Renal cortex interstitium (tissue), 11 donors: ENCODE data around the gene PLCG2. TPM values are rescaled to one million over a fixed set of nuclear protein-coding genes. Genes with fewer than 3 reads are reported as not detected.
"Not testable (repeated sequence)": the region's sequence is repeated elsewhere in the genome, so short reads cannot be mapped to it uniquely, and the experiment has no call there.

Experiments used
- DNase-seq, 11 donors: peaks; one replicate each; pipeline ENCODE4 v3.0.0-alpha.2; 2013; ENCODE audit warnings: low read depth in 9 of 11, low spot score in 4 of 11; ENCODE audit errors: extremely low read depth in 1 of 11
- polyA plus RNA-seq, 3 donors: library from polyadenylated mRNA; unstranded; fragments of 120-200 nt; gene quantifications; one replicate each; pipeline ENCODE4 v1.2.1, GENCODE V29; 2013; ENCODE audit not compliant: insufficient read length in 3 of 3

PLCG2 gene
- polyA plus RNA-seq, 3 donors = 30.1 to 70.6 (median 33.5) TPM

DNA sequence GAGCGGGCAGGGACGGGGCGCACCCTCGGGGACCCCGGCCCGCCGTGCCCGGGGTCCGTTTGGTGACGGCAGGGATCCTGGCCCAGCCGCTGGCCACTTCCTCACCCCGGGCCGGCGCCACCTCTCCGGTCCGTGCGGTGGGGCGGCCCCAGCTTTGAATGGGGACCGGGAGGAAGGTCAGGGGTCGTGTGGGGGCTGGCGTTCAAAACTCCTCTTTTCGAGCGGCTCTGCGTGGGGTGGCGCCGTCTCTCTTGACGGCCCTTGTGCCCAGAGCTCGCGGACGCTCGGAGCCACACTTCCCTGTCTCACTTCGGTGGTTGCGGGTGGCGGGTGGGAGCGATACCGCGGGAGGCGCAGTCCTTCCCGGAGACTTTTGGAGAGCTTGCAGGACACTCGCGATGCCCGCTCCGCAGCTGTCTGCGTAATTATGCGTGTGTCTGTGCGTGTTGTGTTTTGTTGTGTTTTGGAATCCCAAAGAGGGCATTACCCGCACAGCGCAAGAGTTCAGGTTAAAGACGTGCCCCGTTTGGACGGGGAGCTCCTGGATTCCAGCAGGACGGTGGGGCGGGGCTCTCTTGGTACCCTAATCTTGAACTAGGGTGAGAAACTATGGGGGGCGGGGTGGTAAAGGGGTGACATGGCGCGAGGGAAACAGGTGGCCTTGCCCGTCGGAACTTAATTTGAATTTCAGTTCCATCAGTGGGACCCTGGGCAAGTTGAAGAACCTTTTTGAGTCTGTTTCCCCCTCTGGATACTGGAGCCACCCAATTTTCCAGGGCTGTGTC is 637 bp downstream of the PLCG2 start:
- DNase-seq = no peak

- no peak for DNase-seq
These were observed 1.3 kb downstream of the PLCG2 start for GRCh38 chr16:81780350-81780749.

- no peak for DNase-seq
These were observed 3.1 kb downstream of the PLCG2 start for GRCh38 chr16:81782236-81782635.

GRCh38 chr16:81784072-81784795 is 5.1 kb downstream of the PLCG2 start:
- no peak for DNase-seq

DNA sequence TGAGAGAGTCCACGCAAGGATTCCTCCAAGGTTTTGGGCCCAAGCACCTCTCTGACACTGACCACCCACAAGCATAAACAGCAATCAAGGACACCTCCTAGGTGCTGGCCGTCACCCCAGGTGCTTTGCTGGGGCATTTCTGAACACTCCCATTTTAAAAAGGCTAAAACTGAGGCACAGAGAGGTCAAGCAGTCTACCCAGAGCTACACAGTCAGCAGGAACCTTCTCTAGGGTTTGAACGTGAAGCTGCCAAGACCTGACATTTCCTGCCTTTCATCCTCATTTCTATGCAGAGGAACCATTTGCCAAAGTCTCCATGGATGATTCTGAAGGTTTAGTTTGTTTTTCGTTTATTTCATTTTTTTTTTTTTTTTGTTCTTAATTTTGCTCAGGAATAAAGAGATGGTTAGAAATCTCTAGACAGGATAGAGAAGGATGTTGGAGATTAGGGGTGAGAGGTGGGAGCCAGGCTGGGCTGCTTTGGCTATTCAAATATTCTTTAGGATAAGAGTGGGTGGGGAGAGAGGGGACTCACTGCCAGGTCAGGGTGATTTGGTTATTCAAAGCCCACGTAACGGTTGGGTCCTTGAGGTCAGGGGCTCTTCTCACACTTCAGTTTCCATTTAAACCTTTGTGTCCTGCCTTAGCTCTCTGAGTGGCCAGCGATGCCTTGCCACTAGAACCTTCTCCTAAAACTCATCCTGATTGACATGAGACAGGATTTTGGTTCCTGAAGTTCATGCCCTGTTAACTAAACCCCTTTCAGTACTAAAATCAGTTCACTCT is 6.2 kb downstream of the PLCG2 start:
- DNase-seq = no peak

- no peak for DNase-seq
These were observed 7.2 kb downstream of the PLCG2 start for GRCh38 chr16:81786321-81786720.

- DNase-seq = no peak
These were observed 7.8 kb downstream of the PLCG2 start for GRCh38 chr16:81786868-81787267.

DNA sequence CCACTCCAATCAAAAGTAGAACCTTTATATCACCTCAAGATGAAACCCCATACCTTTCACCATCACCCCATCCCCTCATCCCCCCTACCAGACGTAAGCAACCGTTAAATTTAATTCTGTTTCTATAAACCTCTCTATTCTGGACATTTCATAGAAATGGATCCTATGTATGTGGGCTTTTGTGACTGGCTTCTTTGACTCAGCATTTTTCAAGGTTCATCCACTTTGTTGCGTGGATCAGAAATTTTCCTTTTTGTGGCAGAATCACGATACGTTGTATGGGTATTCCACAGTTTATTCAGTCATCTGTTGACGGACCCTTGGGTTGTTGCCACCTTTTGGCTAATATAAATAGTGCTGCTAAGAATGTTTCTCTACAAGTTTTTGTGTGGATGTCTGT is 8.6 kb downstream of the PLCG2 start:
- no peak for DNase-seq

DNA sequence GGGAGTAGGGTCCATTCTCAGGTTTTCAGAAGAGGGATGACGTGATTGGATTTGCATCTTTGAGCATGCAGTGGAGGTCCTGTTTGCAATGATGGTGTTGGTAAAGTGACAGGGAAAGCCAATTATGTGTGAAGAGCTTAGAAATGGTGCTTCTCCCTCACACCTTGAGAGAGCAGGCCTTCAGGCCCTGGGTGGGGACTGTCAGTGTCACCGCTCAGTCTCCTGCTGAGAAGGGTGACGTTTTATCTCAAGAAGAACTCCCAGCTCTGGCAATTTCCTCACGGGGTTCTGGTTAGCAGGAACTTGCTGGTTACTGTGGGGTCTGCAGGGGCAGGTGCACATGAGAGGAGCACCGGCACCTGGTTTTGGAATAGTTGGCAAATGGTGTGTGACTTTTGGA is 11.2 kb downstream of the PLCG2 start:
- DNase-seq = no peak

- DNase-seq = peak in 9 of 11 donors; percentile 36 to 68 (median 59)
These were observed 11.8 kb downstream of the PLCG2 start for GRCh38 chr16:81790830-81791435.

DNA sequence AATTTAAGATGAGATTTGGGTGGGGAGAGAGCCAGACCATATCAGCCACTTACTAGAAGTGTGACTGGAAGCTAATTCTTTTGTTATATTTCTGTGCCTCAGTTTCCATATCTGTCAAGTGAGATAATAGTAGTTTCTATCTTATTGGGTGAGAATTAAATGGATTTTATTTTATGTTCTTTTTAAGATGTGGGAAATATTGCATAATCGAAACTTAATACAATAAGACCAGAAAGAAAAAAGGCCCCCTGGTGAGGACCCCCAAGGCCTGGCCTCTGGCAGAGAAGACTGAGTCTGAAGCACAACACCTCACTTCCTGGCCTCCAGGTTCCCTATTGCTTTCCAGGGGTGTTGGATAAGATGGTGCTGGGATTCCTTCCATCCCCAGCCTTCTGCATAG is 13.7 kb downstream of the PLCG2 start:
- no peak for DNase-seq

GRCh38 chr16:81795193-81795592 is 16.1 kb downstream of the PLCG2 start:
- DNase-seq = no peak

GRCh38 chr16:81796035-81796434 is 16.9 kb downstream of the PLCG2 start:
- no peak for DNase-seq

DNA sequence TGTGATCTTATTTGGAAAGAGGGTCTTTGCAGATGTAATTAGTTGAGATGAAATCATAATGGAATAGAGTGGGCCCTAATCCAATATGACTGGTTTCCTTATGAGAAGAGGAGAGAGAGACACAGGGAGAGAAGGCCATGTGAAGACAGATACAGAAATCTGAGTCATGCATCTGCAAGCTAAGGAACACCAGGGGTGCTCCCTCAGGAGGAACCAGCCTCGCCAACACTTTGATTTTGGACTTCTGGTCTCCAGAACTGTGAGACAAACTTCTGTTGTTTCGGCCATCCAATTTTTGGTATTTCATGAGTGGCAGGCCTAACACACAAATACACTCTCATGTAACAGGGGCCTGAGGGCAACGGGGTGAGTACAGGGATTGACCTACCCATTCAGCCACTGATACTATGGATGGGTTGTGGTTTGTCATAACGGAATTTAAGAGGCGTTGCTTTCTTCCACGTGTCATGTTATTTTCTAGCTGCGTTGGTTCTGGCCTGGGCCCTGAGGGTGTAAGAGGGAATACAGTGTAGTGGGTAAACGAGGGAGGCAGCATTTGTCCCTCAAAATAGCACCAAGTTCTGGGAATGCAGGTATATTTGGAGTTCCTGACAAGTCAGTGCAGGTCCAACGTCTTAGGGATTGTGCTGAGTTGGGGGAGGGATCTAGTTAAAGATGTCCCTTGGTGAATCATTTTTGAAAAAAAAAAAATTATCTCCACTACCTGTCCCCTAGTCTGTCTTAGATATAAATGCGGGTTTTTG is 17.7 kb downstream of the PLCG2 start:
- DNase-seq = no peak

- DNase-seq = no peak
These were observed 18.4 kb downstream of the PLCG2 start for GRCh38 chr16:81797443-81797842.

DNA sequence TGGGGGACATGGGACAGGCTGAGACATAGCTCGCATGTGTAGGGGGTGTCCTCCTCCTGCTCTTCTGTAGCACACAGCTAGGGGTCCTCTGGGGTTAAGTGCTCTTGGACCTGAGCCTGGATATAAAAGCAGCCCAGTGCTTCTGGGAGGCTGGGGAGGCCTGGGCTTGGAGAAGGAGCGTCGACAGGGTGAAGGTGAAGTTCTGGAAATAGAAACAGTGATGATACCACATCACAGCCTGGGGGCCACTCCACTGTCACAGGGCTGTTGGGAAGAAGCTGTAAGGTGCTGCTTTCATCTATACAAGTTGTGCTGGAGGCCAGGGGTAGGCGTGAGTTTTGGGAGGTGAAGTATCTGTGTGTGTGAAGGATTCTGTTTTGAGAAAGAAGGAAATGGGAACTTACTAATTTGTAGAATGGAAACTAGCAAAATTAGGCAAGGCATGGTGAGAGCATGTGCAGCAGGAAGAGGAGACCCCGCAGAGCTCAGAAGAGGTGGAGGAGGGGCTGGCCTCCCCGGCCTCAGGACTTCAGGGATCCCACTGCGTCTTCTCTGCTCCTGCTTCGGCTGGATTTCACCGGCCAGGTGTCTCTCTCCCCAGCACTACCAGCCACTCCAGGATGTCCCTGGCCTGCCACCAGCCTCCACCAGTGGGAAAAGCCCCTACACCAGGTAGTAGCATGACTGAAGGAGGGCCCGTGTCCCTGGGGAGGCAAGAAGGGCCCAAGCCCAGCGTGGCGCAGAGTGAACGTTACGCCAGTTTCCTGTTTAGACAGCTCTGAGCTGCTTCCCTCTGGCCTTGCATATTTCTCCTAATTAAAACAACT is 19.4 kb downstream of the PLCG2 start:
- no peak for DNase-seq

DNA sequence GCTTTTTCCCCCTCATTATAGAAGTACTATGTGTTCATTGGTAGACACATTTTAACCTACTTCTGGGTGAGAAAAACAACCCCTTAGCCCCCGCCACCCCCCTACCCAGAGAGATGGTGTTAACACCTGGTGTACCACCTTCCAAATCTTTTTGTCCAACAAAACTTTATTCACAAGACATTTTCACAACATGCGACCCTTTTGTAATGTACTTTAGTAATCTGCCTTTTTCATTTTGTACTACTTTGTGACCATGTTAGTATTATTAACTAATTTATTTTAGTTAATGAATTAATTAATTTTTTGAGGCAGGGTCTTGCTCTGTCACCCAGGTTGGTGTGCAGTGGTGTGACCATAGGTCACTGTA is 20.0 kb downstream of the PLCG2 start:
- DNase-seq = no peak

DNA sequence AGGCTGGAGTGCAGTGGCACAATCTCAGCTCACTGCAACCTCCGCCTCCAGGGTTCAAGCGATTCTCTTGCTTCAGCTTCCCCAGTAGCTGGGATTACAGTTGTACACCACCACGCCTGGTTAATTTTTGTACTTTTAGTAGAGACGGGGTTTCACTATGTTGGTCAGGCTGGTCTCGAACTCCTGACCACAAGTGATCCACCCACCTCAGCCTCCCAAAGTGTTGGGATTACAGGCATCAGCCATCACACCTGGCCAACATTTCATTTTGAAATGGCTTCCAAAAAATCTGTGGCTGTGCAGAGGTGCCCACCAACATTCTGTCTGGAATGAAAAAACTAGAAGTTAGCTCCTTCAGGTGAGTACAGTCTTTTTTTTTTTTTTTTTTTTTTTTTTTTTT is 22.6 kb downstream of the PLCG2 start:
- not testable (repeated sequence) for DNase-seq
